SK-N-SH (cell line): ENCODE measurements around the gene CRB1.

ENCODE experiments used
- CTCF ChIP-seq: fragments of 200-600 bp; sonication (generic); IDR thresholded peaks from 2 replicates; pipeline ENCODE4 v1.6.1; 2017; ENCODE audit warnings: antibody characterized with exemption, mild to moderate bottlenecking, moderate library complexity
- EP300 ChIP-seq, 2 experiments: IDR thresholded peaks; 2 replicates each; pipeline versions ENCODE4 v1.4.0 to v1.6.1; 2012; ENCODE audit warnings: borderline replicate concordance in 1 of 2, low read depth in 1 of 2, low read length in 1 of 2
- EZH2phosphoT487 ChIP-seq: fragments of 200-600 bp; sonication (generic); IDR thresholded peaks from 2 replicates; pipeline ENCODE4 v1.6.1; 2017; ENCODE audit warnings: low read depth, mixed run types, mild to moderate bottlenecking, antibody characterized with exemption, moderate library complexity, borderline replicate concordance
- FOXJ3 ChIP-seq: sonication (generic); formaldehyde crosslinking; IDR thresholded peaks from 2 replicates; pipeline ENCODE4 v1.5.1; 2020; ENCODE audit warnings: mild to moderate bottlenecking, missing genetic modification reagents
- JUND ChIP-seq: IDR thresholded peaks from 2 replicates; pipeline ENCODE4 v1.4.0; 2012
- POLR2AphosphoS5 ChIP-seq: IDR thresholded peaks from 2 replicates; pipeline ENCODE4 v1.6.1; 2012; ENCODE audit warnings: low read depth, low read length
- REST ChIP-seq: IDR thresholded peaks from 2 replicates; pipeline ENCODE4 v1.6.1; 2012; ENCODE audit warnings: mild to moderate bottlenecking, low read depth, low read length, moderate library complexity
- RFX5 ChIP-seq: IDR thresholded peaks from 2 replicates; pipeline ENCODE4 v1.6.1; 2012; ENCODE audit warnings: mild to moderate bottlenecking, improper control_type of control experiment, low read length
- TAF1 ChIP-seq: IDR thresholded peaks from 2 replicates; pipeline ENCODE4 v1.6.1; 2012; ENCODE audit warnings: low read depth, mild to moderate bottlenecking, low read length, moderate library complexity, borderline replicate concordance
- TF ChIP-seq, protein P1 (sequence below): IDR thresholded peaks from 2 replicates; pipeline ENCODE4 v1.4.0; 2012; ENCODE audit warnings: low read depth

- TF ChIP-seq CTCF (no peak), POLR2AphosphoS5 (no peak), EP300 (IDR thresholded peaks at IDR 0.05; ENCODE audit: borderline replicate concordance in 1 of 2, low read depth in 1 of 2, low read length in 1 of 2) (no peak), REST (no peak), EZH2phosphoT487 (no peak), RFX5 (no peak), TAF1 (no peak), JUND (no peak), FOXJ3 (CRISPR knock-in tag) (no peak)
- TF ChIP-seq, protein P1, sequence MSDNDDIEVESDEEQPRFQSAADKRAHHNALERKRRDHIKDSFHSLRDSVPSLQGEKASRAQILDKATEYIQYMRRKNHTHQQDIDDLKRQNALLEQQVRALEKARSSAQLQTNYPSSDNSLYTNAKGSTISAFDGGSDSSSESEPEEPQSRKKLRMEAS, result no peak
Observed at GRCh38 chr1:197384471-197384870, 116.4 kb downstream of the CRB1 start.
